ENCODE data around the gene CENPT.

The CENPT gene

GRCh38 chr16:67783353-67783725 is 64.2 kb downstream of the CENPT start:
- Histone ChIP-seq H3K27ac (no peak overlapping the region), H3K4me2 (ENCODE audit: low read length) (no peak overlapping the region), H2AFZ (no peak overlapping the region), H3K4me1 (no peaks in the 10 kb centered on the region), H3K36me3 (ENCODE audit: control insufficient read depth, insufficient read depth, low read length) (no peaks in the 10 kb centered on the region), H3K79me2 (peaks cover 35% of the 10 kb centered on the region), H3K27me3 (ENCODE audit: control insufficient read depth, insufficient read depth, low read length) (no peaks in the 10 kb centered on the region), H3K9me3 (ENCODE audit: control insufficient read depth, low read length) (no peaks in the 10 kb centered on the region), H3K4me3 (ENCODE audit: low read depth, low read length) (no peak overlapping the region), H3K9ac (no peak overlapping the region)
- no peak for TF ChIP-seq CTCF (IDR thresholded peaks at IDR 0.05)

GRCh38 chr16:67782567-67783352 is 64.7 kb downstream of the CENPT start:
- H2AFZ ChIP-seq: no peak overlapping the region
- H3K27me3 ChIP-seq (ENCODE audit: control insufficient read depth, insufficient read depth, low read length): no peaks in the 10 kb centered on the region
- H3K4me2 ChIP-seq (ENCODE audit: low read length): no peak overlapping the region
- no peaks in the 10 kb centered on the region for H3K36me3 ChIP-seq (ENCODE audit: control insufficient read depth, insufficient read depth, low read length)
- H3K27ac ChIP-seq: no peak overlapping the region
- H3K4me3 ChIP-seq (ENCODE audit: low read depth, low read length): no peak overlapping the region
- H3K9ac ChIP-seq: no peak overlapping the region
- H3K4me1 ChIP-seq: no peaks in the 10 kb centered on the region
- peaks cover 31% of the 10 kb centered on the region for H3K79me2 ChIP-seq
- no peak for TF ChIP-seq CTCF (IDR thresholded peaks at IDR 0.05)
- no peaks in the 10 kb centered on the region for H3K9me3 ChIP-seq (ENCODE audit: control insufficient read depth, low read length)

GRCh38 chr16:67781565-67781921 is 66.0 kb downstream of the CENPT start:
- no peaks in the 10 kb centered on the region for H3K36me3 ChIP-seq (ENCODE audit: control insufficient read depth, insufficient read depth, low read length)
- no peak for TF ChIP-seq CTCF (IDR thresholded peaks at IDR 0.05)
- H3K27me3 ChIP-seq (ENCODE audit: control insufficient read depth, insufficient read depth, low read length): no peaks in the 10 kb centered on the region
- no peaks in the 10 kb centered on the region for H3K9me3 ChIP-seq (ENCODE audit: control insufficient read depth, low read length)
- no peak overlapping the region for H3K9ac ChIP-seq
- no peak overlapping the region for H3K4me2 ChIP-seq (ENCODE audit: low read length)
- no peaks in the 10 kb centered on the region for H3K4me1 ChIP-seq
- H3K79me2 ChIP-seq: peaks cover 28% of the 10 kb centered on the region
- no peak overlapping the region for H3K4me3 ChIP-seq (ENCODE audit: low read depth, low read length)
- no peak overlapping the region for H3K27ac ChIP-seq
- H2AFZ ChIP-seq: no peak overlapping the region

- peaks cover 25% of the 10 kb centered on the region for H3K79me2 ChIP-seq
- no peak for TF ChIP-seq CTCF (IDR thresholded peaks at IDR 0.05)
- no peak overlapping the region for H2AFZ ChIP-seq
- no peaks in the 10 kb centered on the region for H3K36me3 ChIP-seq (ENCODE audit: control insufficient read depth, insufficient read depth, low read length)
- H3K27ac ChIP-seq: no peak overlapping the region
- H3K27me3 ChIP-seq (ENCODE audit: control insufficient read depth, insufficient read depth, low read length): no peaks in the 10 kb centered on the region
- no peaks in the 10 kb centered on the region for H3K4me1 ChIP-seq
- no peak overlapping the region for H3K4me2 ChIP-seq (ENCODE audit: low read length)
- H3K9me3 ChIP-seq (ENCODE audit: control insufficient read depth, low read length): no peaks in the 10 kb centered on the region
- no peak overlapping the region for H3K9ac ChIP-seq
- H3K4me3 ChIP-seq (ENCODE audit: low read depth, low read length): no peak overlapping the region
Measured at GRCh38 chr16:67780847-67781564, 66.5 kb downstream of the CENPT start.

Measured in parathyroid adenoma (tissue), 2 donors.